GM21515 (cell line): ENCODE data around the gene BACH2.

Source experiments
- ATAC-seq: cut with Tn5 transposase; IDR thresholded peaks from one replicate; pipeline ENCODE4 v1.9.1; 2021; ENCODE audit not compliant: unreplicated experiment

The BACH2 gene

DNA sequence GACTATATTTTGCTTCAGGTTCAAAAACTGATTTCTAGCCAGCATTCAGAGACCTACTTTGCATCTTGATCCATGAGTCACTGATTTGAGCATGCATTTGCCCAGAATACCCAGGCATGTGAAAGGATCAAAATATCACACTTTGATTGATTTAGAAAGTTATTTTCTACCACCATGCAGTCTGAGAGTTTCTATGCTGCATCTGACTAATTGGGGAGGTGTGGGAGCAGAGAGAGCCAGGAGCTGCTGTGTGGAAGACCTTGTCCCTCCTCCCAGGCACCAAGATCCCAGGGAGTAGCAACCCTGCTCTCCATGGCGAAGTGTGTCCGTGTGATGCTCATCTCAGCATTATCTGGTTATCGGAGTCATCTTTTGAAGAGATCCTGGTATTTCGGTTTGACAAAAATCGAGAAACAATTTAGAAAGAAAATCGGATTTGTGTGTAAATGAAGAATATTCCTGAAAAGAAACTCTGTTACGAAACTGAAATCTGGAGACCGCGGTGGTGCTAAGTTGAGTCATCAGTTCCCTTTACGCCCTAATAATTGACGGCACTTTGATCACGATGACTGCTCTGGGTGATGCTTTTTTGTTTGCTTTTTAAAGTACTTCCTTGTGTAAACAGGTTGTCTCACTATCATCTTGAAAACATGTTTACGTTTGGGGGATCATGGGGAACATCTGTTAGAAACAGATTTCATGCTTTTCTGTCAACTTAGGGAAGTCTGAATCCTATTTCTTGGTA lies 193.4 kb downstream of the BACH2 start:
- peak; percentile 83 for ATAC-seq

DNA sequence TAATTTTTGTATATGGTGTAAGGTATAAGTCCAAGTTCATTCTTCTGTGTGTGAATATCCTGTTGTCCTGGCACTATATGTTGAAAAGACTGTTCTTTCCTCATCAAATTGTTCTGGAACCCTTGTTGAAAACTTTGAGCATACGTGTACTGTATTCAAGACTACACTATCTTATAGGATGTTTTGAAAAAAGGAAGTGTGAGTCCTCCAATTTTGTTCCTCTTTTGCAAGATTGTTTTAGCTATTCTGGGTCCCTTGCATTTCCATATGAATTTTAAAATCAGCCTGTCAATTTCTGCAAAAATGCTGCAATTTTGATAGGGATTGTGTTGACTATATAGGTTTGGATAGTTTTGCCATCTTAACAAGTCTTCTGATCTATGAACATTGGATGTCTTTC lies 195.2 kb downstream of the BACH2 start:
- no peak for ATAC-seq

DNA sequence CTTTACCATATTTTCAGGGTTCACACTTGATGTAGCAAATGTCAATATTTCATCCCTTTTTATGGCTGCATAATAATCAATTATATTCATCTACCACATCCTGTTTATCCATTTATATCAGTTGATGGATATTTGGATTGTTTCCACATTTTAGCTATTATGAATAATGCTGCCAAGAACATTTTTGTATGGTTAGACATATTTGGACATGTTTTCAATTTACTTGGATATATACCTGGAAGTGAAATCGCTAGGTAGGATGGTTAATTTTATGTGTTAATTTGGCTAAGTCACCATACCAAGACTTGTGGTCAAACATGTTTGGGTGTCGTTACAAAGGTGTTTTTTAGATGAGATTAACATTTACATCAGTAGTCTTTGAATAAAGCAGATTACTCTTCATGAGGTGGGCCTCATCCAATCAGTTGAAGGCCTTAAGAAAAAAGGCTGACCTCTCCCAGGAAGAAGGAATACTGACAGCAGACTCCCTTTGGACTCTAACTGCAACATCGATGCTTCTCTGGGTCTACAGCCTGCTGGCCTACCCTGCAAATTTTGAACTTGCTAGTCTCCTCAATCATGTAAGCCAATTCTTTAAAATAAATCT lies 196.5 kb downstream of the BACH2 start:
- no peak for ATAC-seq

DNA sequence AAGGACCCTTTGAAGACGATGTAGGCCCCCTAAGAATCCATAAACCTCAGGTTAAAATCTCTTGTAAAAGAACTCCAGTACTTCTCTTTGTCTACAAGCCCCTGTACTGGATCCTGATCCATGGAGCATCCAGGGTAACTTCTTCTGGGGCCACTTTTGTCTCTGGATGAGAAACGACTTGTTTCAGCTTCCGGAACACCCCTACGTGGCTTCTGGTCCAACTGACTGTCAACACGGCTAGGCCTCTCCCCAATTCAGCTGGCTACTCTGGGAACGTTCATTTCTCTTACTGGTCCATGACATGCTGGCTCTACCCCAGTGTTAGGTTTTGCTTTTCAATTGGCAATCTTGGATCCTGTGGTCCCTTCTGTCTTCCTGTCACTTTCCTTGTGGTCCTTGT lies 198.0 kb downstream of the BACH2 start:
- no peak for ATAC-seq

DNA sequence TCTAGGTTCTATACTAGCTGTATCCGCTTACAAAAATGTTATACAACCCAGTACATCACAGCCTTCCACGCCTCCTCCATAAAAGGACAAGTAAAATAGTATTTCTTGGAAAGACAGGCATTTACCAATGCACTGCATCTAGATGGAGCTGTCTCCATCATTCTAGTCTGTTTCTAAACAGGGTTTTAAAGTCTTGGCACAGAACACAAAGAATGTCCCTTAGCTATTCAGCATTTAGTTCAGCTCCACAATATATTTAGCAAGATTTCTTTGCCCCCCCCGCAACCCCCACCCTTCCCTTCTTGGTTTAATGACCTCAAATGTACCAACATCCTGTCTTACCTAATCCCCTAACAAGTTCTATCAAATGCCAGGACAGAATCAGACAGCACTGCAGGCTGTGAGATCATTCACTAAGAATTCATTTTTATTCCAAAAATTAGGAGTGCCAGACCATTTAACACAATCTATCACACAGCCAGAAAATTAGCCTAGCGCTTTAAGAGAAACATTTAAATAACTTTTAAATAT lies 198.6 kb downstream of the BACH2 start:
- ATAC-seq = no peak

DNA sequence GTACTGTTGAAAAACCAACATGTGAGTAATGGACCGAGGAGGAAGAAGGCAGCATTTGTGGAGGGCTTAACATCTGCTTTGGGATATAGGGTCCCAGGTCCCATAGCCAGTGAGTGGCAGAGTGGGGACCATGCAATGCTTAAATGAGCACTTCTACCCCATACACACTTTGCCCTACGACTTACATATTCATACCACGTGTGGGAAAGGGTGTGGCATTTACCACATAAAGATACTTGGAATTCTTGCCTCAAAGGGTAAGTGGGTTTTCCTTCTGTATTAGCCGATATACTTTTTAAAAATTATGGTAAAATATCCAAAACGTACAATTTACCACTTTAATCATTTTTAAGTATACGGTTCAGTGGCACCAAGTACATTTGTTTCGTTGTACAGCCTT lies 199.3 kb downstream of the BACH2 start:
- no peak for ATAC-seq

DNA sequence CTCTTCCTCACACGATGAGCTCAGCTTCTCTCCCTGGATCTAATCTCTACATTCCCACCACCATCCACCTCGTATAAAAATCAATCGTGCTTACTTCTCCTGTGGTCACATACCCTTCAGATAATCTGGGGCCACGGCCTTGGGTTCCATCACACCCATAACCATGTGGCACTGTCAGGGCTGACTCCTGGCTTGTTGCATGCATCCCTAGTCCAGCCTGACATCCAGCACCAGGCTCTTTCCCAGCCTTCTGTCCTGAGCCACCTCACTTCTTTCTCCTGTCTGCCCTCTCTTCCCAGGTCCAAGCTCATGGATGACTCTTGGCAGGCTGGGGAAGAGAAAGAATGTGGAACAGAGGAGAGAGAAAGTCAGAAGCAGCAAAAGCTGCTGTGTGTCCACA lies 199.8 kb downstream of the BACH2 start:
- no peak for ATAC-seq

DNA sequence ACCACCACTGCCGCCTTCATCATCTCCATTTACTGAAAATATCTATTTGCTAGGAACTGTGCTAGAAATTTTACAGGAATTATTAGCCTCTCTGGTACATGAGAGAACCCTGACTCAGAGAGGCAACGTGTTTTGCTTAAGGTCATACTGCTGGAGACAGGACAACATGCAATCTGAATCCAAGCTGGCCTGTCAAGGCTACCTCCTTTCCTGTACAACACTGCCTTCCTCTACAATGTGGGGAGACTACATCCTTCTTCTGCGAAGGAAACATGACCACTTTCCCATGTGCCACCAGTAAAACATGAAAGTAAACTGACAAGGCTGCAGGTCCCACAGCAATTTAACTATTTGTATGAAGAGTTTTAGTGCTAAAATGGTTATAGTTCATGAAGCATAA lies 200.9 kb downstream of the BACH2 start:
- no peak for ATAC-seq

DNA sequence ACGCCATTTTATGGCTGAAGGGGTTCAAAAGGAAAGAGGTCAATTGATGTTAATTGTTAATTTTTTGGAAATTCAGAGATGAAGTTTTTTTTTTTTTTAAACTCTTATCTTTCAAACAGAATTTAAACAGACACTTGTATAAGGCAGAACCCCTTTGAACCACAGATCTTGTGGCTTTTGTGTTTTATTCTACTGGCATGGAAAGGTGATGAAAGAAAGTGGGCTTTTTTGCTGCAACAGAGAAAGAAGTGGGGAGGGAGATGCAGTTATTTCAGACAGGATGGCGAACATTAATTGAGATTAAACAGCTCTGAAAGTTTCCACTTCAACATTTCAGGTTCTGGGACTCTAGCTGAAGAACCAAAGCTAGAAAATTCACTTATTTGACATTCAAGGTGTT lies 201.5 kb downstream of the BACH2 start:
- ATAC-seq = no peak

DNA sequence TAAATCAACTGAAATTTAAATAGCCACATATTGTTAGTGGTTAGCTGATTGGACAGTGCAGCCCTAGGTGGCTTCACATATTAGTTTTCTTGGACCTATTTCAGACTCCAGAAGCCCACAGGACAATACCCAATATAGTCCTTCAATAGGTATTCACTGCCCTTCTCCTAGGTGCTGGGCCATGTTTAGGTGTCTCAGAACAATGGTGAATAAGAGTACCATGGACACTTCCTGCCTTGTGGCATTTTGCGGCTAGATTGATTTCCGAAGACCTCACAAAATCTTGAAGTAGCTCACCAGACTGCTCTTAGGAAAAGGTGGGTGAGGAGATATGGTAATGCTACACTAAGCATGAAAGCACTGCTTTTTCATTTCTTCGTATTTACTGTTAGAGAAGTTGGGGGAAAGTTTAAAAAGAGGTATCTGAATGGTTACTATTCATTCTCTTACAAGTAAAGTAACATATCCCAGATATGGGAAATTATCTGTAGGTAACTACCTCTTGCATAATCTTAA lies 203.0 kb downstream of the BACH2 start:
- ATAC-seq = no peak

DNA sequence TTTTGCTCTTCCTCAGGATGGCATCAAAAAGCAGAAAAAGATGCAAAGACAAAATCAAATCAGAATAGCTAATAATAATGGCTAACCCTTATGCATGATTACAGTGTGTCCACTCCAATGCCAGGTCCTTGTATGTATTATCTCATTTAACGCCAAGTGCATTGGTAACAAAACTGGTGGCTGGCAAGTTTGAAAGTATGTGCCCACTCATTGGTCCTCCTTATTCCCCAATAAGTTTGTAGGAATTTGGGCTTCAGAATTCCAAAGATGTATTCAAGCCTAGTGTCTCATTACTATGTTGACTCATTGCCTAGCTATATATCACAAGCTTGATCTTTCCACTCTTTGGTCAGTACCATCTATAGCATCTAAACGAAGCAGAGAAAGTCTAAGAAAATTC lies 205.8 kb downstream of the BACH2 start:
- no peak for ATAC-seq

DNA sequence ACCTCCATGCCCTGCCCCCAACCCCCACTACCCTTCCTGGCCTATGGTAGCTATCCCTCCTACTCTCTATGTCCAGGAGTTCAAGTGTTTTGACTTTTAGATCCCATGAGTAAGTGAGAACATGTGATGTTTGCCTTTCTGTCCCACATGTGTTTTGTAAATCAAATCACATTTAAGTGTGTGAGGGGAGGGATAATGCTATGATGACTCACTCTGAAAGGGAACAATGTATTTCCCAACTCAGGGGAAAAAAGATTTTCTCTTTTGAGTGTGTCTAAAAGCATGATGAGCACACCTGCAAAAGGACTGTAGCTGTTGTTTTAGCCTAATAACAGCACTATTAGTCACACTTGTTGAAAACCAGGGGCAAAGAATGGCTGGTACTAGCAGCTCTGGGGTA lies 208.6 kb downstream of the BACH2 start:
- no peak for ATAC-seq

DNA sequence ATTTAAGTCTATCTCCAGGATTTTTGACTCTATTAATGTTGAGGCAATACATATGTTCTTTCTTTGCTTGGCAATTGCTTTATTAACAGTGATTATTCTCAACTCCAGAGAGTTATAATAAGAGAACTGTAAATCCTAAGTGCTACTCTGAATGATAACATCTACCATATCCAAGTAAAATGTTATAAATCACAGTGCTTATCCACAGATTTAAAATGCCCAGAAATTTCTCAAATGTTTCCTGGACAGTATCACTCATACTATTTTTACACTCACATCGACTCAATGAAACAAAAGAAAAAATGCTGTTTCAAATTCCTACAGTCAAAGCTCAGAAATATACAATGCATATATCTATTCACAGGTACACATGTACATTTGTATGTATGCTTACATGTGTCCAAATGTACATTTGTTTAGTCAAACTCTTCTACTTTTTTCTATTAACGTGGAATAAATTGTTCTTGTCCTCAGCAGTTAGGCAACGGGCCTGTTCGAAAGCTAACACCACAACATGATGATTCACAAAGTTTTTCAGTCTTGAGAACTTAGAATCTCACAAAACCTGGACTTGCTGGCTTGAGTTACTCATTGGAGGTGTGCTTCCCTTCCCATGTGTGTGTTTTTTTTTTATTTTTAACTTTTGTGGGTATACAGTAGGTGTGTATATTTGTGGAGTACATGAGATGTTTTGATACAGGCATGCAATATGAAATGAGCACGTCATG lies 209.4 kb downstream of the BACH2 start:
- ATAC-seq = no peak

DNA sequence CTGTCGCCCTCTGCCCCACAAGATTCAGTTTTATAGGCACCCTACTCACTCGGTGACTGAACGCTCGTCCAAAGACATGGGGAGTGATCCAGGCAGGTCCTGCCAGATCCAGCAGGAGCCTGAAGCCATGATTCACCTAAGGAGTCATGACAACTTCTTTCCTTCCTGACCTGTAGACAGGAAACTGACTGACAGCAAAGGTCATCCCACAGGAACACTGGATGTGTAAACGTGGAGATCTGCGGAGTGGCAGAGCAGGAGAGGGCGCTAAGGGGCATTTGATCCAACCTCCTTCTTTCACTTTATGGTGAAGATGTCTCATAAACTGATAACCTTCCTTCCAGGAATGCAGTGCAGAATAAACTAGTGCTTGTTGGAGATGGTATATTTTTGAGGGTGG lies 210.1 kb downstream of the BACH2 start:
- ATAC-seq = no peak

DNA sequence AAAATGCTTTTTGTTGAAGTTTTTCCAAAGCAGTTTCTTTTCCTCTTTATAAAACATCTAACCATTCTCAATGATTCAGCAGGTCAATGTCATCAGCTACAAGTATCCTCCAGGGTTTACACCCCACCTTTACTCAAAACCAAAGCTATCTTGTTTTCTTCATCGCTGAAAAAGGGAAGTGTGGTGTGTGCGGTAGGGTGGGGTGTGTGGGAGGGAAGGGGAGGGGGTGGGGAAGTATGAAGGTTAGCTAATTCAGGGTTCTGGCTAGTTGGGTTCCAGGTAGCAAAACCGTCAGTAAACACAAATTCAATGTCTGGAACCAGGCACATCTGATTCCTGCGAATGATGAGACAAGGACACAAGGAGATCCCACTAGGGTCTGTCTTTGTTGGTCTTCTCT lies 212.8 kb downstream of the BACH2 start:
- peak; percentile 67 for ATAC-seq

DNA sequence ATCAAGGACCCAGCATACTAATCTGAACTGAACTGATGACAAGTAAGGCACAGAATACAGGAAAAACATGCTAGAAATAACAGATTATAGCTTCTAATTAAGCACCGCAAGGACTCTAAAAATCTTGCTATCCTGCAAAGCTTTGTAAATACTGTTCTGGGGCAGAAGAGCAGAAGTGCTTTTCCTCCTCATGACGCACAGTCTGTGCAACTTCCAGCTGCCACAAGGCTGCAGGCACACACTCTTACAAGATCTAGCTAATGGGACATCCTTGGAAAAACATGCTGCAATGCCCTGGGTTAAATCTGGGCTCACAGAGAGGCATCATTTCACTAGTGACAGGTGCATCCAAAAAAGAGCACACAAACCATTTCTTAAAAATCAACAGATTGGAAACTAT lies 213.8 kb downstream of the BACH2 start:
- ATAC-seq = no peak

DNA sequence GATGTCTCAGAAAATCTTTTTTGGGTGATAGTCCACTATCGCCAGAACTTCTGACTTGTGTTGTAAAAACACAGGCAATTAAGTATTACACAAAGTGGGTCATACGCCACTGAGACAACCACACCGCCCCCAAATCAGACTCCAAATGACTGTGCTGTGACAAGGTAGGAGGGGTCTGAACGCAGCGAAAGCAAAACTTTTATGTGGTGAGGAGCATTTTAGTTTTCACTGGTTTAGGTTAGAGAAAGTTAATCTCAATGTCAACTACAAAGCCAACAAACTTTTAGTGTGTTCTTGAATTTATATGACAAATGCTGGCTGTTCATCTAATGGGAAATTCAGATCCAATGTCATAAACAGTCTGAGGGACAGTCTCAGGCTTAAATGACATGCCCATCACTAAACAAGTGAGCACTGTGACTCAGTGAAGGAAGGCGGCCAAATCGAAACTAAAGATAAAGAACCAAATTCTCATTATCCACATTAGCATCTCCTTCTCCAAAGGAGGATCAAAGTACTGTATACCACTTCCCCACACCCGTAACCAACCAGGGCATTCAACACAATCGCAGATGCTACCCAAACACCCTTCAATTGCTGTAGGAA lies 215.7 kb downstream of the BACH2 start:
- peak; percentile 62 for ATAC-seq

DNA sequence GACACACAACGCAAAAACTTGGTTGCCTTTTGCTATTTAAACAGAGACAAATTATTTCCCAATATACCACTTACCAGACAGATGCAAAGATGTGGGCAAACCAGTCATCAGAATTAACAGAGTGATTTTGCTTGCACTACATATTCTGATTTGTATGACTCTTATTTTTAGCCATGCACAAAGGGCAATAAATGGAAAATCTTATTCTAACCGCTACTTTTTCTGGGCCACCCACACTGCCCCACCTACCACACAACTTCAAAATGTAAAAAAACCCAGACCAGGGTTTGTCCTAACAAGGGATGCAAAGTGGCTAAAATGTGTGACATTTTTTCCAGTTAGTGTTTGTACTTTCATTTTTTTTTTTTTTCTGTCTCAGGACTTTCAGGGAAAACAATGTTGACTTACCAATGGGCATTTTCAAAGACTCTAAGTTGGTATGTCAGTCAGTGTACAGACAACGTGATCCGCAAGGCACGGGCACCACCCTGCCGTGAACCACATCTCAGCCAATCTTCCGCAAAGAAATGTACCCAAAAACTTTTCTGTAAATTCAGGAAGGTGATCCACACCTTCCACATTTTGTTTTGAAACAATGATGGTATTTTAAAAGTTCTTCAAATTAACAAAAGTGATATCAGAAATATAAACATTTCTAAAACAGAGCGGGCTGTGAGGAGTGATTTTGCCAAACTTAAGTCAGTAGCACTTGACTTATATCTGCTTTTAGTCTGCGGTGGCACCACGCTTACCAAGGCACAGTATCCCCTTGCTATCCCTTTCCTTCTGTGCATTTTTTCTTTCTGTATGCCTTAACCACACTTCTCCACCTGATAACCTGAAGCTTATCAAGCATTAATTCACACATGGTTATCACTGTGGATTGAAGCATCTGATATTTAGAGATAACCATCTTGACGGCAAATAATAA lies 216.8 kb downstream of the BACH2 start:
- ATAC-seq = no peak

DNA sequence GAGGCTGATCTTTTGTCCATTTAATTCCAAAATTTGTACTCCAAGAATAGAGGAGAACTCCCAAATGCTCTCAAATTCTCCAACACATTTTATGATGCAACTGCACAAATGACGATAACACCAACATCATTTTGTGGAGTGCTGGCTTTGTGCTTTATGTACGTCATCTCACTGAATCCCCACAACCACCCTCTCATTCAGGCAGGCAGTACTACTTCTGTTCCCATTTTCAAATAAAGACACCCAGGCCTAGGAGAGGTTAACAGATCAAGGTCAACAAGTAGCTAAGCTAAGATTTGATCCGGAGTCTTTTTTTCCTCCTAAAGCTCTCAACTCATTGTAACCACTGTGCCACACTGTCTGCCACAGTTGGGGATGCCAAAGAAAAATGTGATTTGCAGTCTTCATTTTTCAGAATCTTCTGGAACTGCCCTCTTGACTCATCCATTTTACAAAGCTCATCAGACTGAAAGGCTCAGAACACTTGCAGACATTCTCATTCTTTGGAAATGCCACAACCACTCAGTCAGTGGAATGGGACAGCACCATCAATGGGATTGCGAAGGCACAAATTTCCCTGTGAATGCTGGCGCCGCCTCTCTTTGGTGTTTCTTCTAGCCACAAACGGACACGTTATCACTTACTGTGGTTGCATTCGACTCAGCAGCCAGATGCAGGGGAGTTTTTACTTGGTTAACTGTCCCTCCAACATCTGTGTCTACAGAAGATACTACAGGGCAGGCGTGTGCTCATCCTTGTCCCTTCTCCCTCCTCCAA lies 217.9 kb downstream of the BACH2 start:
- ATAC-seq = no peak
